Heart left ventricle (tissue), 16 donors: ENCODE data around the gene NWD2. TPM values are rescaled to one million over a fixed set of nuclear protein-coding genes. Genes with fewer than 3 reads are reported as not detected.

ENCODE experiments used
- ATAC-seq, 4 donors: fragments of 200-7000 bp; cut with Tn5 transposase; one replicate each; pipeline ENCODE4 v1.9.1; 2020 to 2022; ENCODE audit warnings: moderate library complexity in 4 of 4, mild to moderate bottlenecking in 3 of 4, moderate number of reproducible peaks in 1 of 4
- DNase-seq, 5 donors: peaks; one replicate each; pipeline ENCODE4 v3.0.0-alpha.2; 2020
- H3K27ac ChIP-seq, 12 donors: fragments of 200-600 bp; sonication (generic) in 4 of 12; one replicate each; pipeline versions ENCODE4 v1.5.0 to v1.8.0; 2016 to 2022; ENCODE audit warnings: mild to moderate bottlenecking in 2 of 12
- H3K27me3 ChIP-seq, 9 donors: fragments of 200-600 bp; sonication (generic) in 2 of 9; one replicate each; pipeline versions ENCODE4 v1.5.1 to v1.8.0; 2016 to 2022; ENCODE audit warnings: mild to moderate bottlenecking in 3 of 9
- H3K36me3 ChIP-seq, 9 donors: fragments of 200-600 bp; sonication (generic) in 2 of 9; one replicate each; pipeline versions ENCODE4 v1.5.0 to v1.8.0; 2018 to 2022; ENCODE audit warnings: mild to moderate bottlenecking in 2 of 9
- H3K4me1 ChIP-seq, 12 donors: fragments of 200-600 bp; sonication (generic) in 4 of 12; one replicate each; pipeline versions ENCODE4 v1.5.0 to v1.8.0; 2016 to 2022; ENCODE audit warnings: mild to moderate bottlenecking in 3 of 12
- H3K4me3 ChIP-seq, 12 donors: fragments of 200-600 bp; sonication (generic) in 4 of 12; one replicate each; pipeline versions ENCODE4 v1.5.0 to v1.8.0; 2017 to 2022; ENCODE audit warnings: mild to moderate bottlenecking in 9 of 12, moderate library complexity in 4 of 12
- H3K9me3 ChIP-seq, 12 donors: fragments of 200-600 bp; sonication (generic) in 4 of 12; one replicate each; pipeline versions ENCODE4 v1.5.0 to v1.8.0; 2016 to 2022; ENCODE audit warnings: mild to moderate bottlenecking in 1 of 12
- CTCF ChIP-seq, 12 donors: fragments of 200-600 bp; sonication (generic) in 4 of 12; IDR thresholded peaks; one replicate each; pipeline versions ENCODE4 v1.5.0 to v1.8.0; 2018 to 2022; ENCODE audit warnings: antibody characterized with exemption in 12 of 12, mild to moderate bottlenecking in 5 of 12
- POLR2A ChIP-seq, 2 donors: fragments of 450-650 bp; IDR thresholded peaks; one replicate each; pipeline ENCODE4 v1.6.1; 2017; ENCODE audit warnings: antibody characterized with exemption in 2 of 2, mild to moderate bottlenecking in 2 of 2, moderate library complexity in 2 of 2
- WGBS, 4 donors: extraction: QIAGEN DNeasy Blood & Tissue Kit in 2 of 4; methylation state at CpG; one replicate each; pipeline versions ENCODE4 v1.1.5 to v1.1.7; 2013 to 2018; 5-methylcytosine and 5-hydroxymethylcytosine counted together
- intact Hi-C, 10 donors: fragments of 100-400 bp; cut with DNase I; formaldehyde crosslinking; loops; one replicate each; pipeline versions ENCODE4 v1.11.1 to v1.14.2; 2022
- polyA plus RNA-seq, 2 donors: library from polyadenylated mRNA; stranded (reverse); fragments of 200-250 nt; gene quantifications; one replicate each; pipeline ENCODE4 v1.2.3, GENCODE V29; 2013
- total RNA-seq, 9 donors: library from RNA; depleted of rRNA in 2 of 9; stranded (reverse); fragments of >200 nt in 2 of 9; fragmentation: NEBNext Ultra II Directional in 3 of 9; extraction: Animal tissue kit (Norgen Biotek cat#: 25700) in 3 of 9; gene quantifications; one replicate each; pipeline versions ENCODE4 v1.1.0 to v1.2.4, GENCODE V29; 2016 to 2023
- donor health status: ischemic (EF 13 %, LVEDD 7.1; RV severe dilation, severe dysfunction).
- donor health status: healthy with polysubstance abuse.
- donor health status: DM: no; HTN: yes; CAD: no.
- donor health status: DM: no; HTN: no; CAD: no.
- donor health status: ischemic (EF 25% LVEDD 6.9; RV normal size, moderate dysfunction).
- donor health status: ischemic (EF 25% LVEDD 5.7; RV mildly dilated, moderate dysfunction).
- donor health status: healthy.
- donor health status: DM: yes; HTN: yes; CAD: no.
- donor health status: ischemic (EF 35%, LVEDD 5.7; RV mildly dilated, moderate dysfunction).
- donor health status: nonischemic (EF 11% LVEDD 7.7; RV severe dilation, severe dysfunction).
- donor health status: DM: yes; HTN: yes; CAD: no.
- donor health status: PGD.
- donor health status: ischemic (EF 29% LVEDD 5.4; RV normal size, mild dysfunction).
- donor health status: nonischemic (EF 23%, LVEDD 6.1; RV moderate dilation, normal function).

The NWD2 gene
- total and polyA plus RNA-seq, 11 donors: under 0.01 to 0.16 (median 0.05) TPM; not detected in 5

GRCh38 chr4:37421614-37422013, 177.1 kb downstream of the NWD2 start:
- Histone ChIP-seq H3K4me3 (no peak overlapping the region), H3K27me3 (peaks cover 0 to 10% (median 0%) of the 10 kb centered on the region in 9 donors), H3K27ac (no peak overlapping the region), H3K36me3 (no peaks in the 10 kb centered on the region), H3K4me1 (no peaks in the 10 kb centered on the region), H3K9me3 (peaks cover 0 to 11% (median 0%) of the 10 kb centered on the region in 12 donors)
- 90 to 92% (median 91%) methylated on average over 4 of the region's 4 CpGs for WGBS, 4 donors
- intact Hi-C loops: no loop called here
- ATAC-seq: no peak
- DNase-seq: no peak
- TF ChIP-seq POLR2A (IDR thresholded peaks at IDR 0.05) (no peak), CTCF (IDR thresholded peaks at IDR 0.05) (no peak)

- Histone ChIP-seq H3K27me3 (peaks cover 0 to 14% (median 0%) of the 10 kb centered on the region in 9 donors), H3K4me3 (no peak overlapping the region), H3K36me3 (no peaks in the 10 kb centered on the region), H3K4me1 (no peaks in the 10 kb centered on the region), H3K27ac (no peak overlapping the region), H3K9me3 (peaks cover 0 to 11% (median 0%) of the 10 kb centered on the region in 12 donors)
- no peak for TF ChIP-seq POLR2A (IDR thresholded peaks at IDR 0.05)
- no peak for TF ChIP-seq CTCF (IDR thresholded peaks at IDR 0.05)
- no peak for DNase-seq
- intact Hi-C loops: no loop called here
- WGBS, 4 donors: 79 to 86% (median 83%) methylated on average over 2 of the region's 2 CpGs
- no peak for ATAC-seq
Observed at GRCh38 chr4:37422102-37422501, 177.6 kb downstream of the NWD2 start.

- intact Hi-C loops: no loop called here
- H3K27ac ChIP-seq: no peak overlapping the region
- ATAC-seq: no peak
- WGBS, 4 donors: 52 to 65% (median 60%) methylated on average over 2 of the region's 2 CpGs
- peaks cover 0 to 11% (median 0%) of the 10 kb centered on the region in 12 donors for H3K9me3 ChIP-seq
- no peak for DNase-seq
- no peak overlapping the region for H3K4me3 ChIP-seq
- peaks cover 0 to 19% (median 3%) of the 10 kb centered on the region in 9 donors for H3K27me3 ChIP-seq
- no peaks in the 10 kb centered on the region for H3K4me1 ChIP-seq
- no peak for TF ChIP-seq CTCF (IDR thresholded peaks at IDR 0.05)
- H3K36me3 ChIP-seq: no peaks in the 10 kb centered on the region
Observed at GRCh38 chr4:37422638-37423037, 178.1 kb downstream of the NWD2 start.

GRCh38 chr4:37423310-37423709, 178.8 kb downstream of the NWD2 start:
- Histone ChIP-seq H3K9me3 (peaks cover 0 to 10% (median 0%) of the 10 kb centered on the region in 12 donors), H3K36me3 (no peaks in the 10 kb centered on the region), H3K4me3 (no peak overlapping the region), H3K27me3 (peaks cover 0 to 19% (median 3%) of the 10 kb centered on the region in 9 donors), H3K27ac (no peak overlapping the region), H3K4me1 (no peaks in the 10 kb centered on the region)
- ATAC-seq (no peak), DNase-seq (no peak)
- TF ChIP-seq POLR2A (IDR thresholded peaks at IDR 0.05): no peak
- TF ChIP-seq CTCF (IDR thresholded peaks at IDR 0.05): no peak
- intact Hi-C loops: no loop called here
- 81 to 88% (median 82%) methylated on average over 5 of the region's 5 CpGs for WGBS, 4 donors
